Osteocyte (in vitro differentiated cells): ENCODE results near the gene PLXNA2. TPM values are rescaled to one million over a fixed set of nuclear protein-coding genes. Genes with fewer than 3 reads are reported as not detected.

Experiments
- DNase-seq: peaks from one replicate; pipeline ENCODE4 v3.0.0; 2021; ENCODE audit warnings: mixed read lengths; ENCODE audit not compliant: unreplicated experiment; ENCODE audit errors: extremely low spot score
- H3K27ac Mint-ChIP-seq: one replicate; pipeline ENCODE4 v1.8.0; 2021; ENCODE audit warnings: mild to moderate bottlenecking, mixed read lengths; ENCODE audit not compliant: unreplicated experiment
- H3K27me3 Mint-ChIP-seq: one replicate; pipeline ENCODE4 v1.8.0; 2021; ENCODE audit warnings: mixed read lengths; ENCODE audit not compliant: unreplicated experiment
- H3K36me3 Mint-ChIP-seq: one replicate; pipeline ENCODE4 v1.8.0; 2021; ENCODE audit warnings: mixed read lengths; ENCODE audit not compliant: unreplicated experiment
- H3K4me1 Mint-ChIP-seq: one replicate; pipeline ENCODE4 v1.8.0; 2021; ENCODE audit warnings: mixed read lengths; ENCODE audit not compliant: unreplicated experiment
- H3K4me3 Mint-ChIP-seq: one replicate; pipeline ENCODE4 v1.8.0; 2021; ENCODE audit warnings: mild to moderate bottlenecking, moderate library complexity, mixed read lengths; ENCODE audit not compliant: unreplicated experiment
- H3K9me3 Mint-ChIP-seq: one replicate; pipeline ENCODE4 v1.8.0; 2021; ENCODE audit warnings: mixed read lengths; ENCODE audit not compliant: unreplicated experiment
- total RNA-seq: library from RNA; stranded (reverse); gene quantifications from 2 replicates; pipeline ENCODE4 v1.2.1, GENCODE V29; 2021
- TF ChIP-seq, protein P1 (sequence below): fragments of 200-600 bp; sonication (generic); IDR thresholded peaks from 2 replicates; pipeline ENCODE4 v1.5.0; 2021; ENCODE audit warnings: antibody characterized with exemption, mild to moderate bottlenecking, moderate library complexity

Gene PLXNA2
- total RNA-seq, 1 donor from 2014 or later, result 19.5 TPM

GRCh38 chr1:208242941-208243526 lies 1.1 kb downstream of the PLXNA2 start:
- Mint-ChIP-seq H3K36me3 (no peaks in the 10 kb centered on the region), H3K4me3 (peak overlapping the region; percentile 83), H3K9me3 (no peaks in the 10 kb centered on the region), H3K4me1 (peaks cover 50% of the 10 kb centered on the region), H3K27ac (no peak overlapping the region), H3K27me3 (no peaks in the 10 kb centered on the region)
- TF ChIP-seq, protein P1, sequence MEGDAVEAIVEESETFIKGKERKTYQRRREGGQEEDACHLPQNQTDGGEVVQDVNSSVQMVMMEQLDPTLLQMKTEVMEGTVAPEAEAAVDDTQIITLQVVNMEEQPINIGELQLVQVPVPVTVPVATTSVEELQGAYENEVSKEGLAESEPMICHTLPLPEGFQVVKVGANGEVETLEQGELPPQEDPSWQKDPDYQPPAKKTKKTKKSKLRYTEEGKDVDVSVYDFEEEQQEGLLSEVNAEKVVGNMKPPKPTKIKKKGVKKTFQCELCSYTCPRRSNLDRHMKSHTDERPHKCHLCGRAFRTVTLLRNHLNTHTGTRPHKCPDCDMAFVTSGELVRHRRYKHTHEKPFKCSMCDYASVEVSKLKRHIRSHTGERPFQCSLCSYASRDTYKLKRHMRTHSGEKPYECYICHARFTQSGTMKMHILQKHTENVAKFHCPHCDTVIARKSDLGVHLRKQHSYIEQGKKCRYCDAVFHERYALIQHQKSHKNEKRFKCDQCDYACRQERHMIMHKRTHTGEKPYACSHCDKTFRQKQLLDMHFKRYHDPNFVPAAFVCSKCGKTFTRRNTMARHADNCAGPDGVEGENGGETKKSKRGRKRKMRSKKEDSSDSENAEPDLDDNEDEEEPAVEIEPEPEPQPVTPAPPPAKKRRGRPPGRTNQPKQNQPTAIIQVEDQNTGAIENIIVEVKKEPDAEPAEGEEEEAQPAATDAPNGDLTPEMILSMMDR, result peak; percentile 36
- DNase-seq, result no peak

DNA sequence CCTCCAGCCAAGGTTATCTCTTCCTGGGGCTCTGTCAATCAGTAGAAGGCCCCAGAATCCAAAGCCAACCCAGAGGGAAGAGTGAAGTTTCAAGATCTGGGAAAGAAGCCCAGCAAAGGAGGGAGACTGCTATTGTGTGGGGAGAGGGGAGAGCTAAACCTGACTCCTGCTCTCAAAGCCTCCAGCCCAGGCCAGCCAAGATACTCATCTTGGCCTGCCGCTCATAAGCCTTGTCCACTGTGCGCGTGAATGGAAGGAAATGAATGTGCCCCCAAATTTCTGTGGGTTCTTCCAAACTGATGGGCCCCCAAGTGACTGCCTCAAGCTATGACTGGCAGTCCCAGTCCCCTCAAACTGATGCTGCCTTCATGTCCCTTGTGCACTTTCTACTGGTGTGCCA lies 2.0 kb downstream of the PLXNA2 start:
- H3K27me3 Mint-ChIP-seq, result no peaks in the 10 kb centered on the region
- no peak overlapping the region for H3K27ac Mint-ChIP-seq
- TF ChIP-seq, protein P1, result no peak
- H3K9me3 Mint-ChIP-seq, result no peaks in the 10 kb centered on the region
- peak overlapping the region; percentile 83 for H3K4me3 Mint-ChIP-seq
- DNase-seq, result no peak
- H3K4me1 Mint-ChIP-seq, result peaks cover 59% of the 10 kb centered on the region
- no peaks in the 10 kb centered on the region for H3K36me3 Mint-ChIP-seq

DNA sequence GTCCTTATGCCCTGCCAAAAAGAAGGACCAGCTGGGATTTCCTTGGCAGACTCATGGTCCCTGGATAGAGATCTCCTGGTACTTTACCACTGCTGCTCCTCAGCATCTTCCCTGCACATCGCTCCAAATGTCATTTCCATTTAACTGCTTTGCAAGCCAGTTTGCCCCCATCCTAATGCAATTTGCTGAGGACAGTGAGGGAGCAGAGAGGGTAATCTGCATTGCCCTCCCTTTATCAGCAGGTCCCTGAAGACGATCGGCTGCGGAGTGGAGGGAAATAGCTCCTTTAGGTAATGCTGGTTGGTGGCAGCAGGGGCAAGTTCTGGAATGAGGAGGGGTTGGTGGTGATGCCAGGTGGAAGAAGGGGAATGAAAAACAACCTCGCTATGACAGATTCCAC lies 2.7 kb downstream of the PLXNA2 start:
- H3K36me3 Mint-ChIP-seq, result no peaks in the 10 kb centered on the region
- peaks cover 65% of the 10 kb centered on the region for H3K4me1 Mint-ChIP-seq
- no peak for DNase-seq
- no peak overlapping the region for H3K27ac Mint-ChIP-seq
- peak overlapping the region; percentile 83 for H3K4me3 Mint-ChIP-seq
- TF ChIP-seq, protein P1, result no peak
- H3K9me3 Mint-ChIP-seq, result no peaks in the 10 kb centered on the region
- no peaks in the 10 kb centered on the region for H3K27me3 Mint-ChIP-seq

DNA sequence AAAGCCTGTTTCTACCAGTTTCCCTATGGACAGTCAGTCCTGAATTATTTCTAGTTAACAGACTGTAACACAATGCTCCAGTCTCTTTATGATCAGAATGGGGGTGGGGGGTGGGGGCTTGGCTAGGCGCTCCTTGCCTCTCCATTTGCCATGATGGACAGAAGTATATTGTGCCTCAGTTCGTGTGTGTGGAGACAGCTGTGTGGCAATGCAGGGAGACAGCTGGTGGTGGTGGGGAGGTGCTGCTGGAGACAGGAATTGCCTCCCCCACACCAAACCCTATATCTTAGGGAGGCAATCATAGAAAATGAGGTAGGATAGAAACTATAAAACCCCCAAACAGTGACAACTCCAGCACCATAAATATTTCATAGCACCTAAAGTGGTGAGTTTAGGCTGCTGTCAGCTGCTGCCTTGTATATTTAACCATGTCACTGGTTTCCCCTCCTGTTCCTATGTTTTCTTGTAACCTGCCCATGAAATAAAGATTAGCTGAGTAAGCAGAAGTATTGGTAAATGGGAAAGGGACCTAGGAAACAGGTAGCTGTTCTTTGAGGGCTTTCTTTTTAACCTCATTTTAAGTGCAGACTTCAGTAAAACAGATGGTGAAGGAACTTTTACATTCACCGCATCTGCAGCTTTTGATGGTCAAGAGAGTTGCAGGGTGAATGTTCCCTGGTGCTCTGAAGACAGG lies 3.4 kb downstream of the PLXNA2 start:
- Mint-ChIP-seq H3K27me3 (no peaks in the 10 kb centered on the region), H3K36me3 (no peaks in the 10 kb centered on the region), H3K4me1 (peaks cover 72% of the 10 kb centered on the region), H3K27ac (no peak overlapping the region), H3K4me3 (no peak overlapping the region), H3K9me3 (no peaks in the 10 kb centered on the region)
- no peak for DNase-seq
- TF ChIP-seq, protein P1, result no peak

DNA sequence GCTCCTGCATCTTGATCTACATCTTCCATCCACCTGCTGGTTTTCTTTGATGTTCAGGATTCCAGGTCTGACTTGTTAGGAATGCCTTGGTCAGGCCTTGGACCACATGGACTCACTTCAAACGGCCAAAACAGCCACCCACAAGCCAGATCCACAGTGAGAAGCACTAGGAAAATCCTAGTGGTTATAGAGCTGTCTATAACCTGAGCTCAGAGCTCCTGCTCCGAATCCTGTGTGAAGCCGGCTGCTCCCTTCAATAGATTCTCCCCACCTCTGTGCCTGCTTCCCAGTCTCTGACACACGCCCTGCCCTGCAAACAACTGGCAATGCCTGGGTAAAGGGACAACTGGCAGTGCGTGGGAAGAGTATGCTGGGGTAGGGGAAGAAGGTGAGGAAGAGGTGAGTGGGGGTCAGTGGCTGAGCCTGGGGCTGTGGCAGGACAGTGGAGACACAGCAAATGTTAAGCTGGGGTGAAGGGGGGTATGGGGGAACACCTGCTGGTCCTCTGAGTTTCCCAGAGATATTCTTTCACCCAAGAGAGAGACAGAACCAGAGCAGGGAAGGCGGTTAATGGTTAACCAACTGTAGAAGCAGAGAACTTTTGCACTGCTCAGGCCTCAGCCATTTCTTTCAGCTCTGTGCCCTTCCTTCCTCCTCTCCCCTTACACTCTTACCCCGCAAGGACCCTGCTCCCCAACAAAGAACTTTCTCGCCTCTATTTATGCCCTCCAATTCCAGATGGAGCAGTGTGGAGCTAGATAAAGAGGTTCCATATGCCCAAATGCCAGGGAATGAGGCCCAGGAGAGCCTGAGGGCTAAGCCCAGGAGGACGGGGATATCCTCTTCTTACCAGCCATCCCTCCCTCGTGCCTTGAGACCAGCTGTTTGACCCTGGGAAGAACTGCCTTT lies 4.5 kb downstream of the PLXNA2 start:
- Mint-ChIP-seq H3K4me3 (peak overlapping the region; percentile 41), H3K27me3 (no peaks in the 10 kb centered on the region), H3K4me1 (peaks cover 76% of the 10 kb centered on the region), H3K36me3 (no peaks in the 10 kb centered on the region), H3K27ac (no peak overlapping the region), H3K9me3 (no peaks in the 10 kb centered on the region)
- TF ChIP-seq, protein P1, result no peak
- DNase-seq, result no peak
